ENCODE measurements around the gene NEK1. TPM values are rescaled to one million over a fixed set of nuclear protein-coding genes. Genes with fewer than 3 reads are reported as not detected.

The NEK1 gene
- total RNA-seq, 1 experiment from 2014 or later: 5.9 TPM

DNA sequence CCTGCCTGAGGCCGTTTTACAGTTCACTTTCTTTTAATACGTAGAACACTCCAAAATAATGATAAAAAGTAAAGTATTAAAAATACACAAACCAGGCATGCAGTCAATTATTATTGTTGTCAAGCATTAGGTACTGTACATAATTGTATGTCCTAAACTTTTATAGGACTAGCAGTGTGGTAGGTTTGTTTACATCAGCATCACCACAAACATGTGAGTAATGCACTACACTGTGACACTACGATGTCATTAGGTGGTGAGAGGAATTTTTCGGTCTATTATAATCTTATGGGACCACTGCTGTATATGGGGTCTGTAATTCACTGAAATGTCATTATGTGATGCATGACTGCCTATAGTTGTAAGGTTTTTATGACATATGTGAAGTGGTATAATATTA is 192.1 kb downstream of the NEK1 start:
- no peak for DNase-seq (ENCODE audit: low read depth)

DNA sequence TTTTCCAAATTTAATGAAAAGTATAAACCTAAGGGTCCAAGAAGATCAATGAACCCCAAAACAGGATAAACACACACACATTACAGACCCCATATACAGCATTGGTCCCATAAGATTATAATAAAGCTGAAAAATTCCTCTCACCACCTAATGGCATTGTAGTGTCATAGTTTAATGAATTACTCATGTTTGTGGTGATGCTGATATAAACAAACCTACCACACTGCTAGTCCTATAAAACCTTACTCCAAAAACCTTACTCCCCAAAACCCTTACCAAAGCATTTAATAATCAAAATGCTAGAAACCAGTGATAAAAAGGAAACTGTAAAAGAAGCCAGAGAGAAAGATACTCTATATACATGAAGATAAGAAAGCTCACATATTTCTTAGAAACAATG is 193.5 kb downstream of the NEK1 start:
- peak; percentile 9 for DNase-seq (ENCODE audit: low read depth)

GRCh38 chr4:169417629-169418282 is 194.6 kb downstream of the NEK1 start:
- DNase-seq (ENCODE audit: low read depth): no peak

DNA sequence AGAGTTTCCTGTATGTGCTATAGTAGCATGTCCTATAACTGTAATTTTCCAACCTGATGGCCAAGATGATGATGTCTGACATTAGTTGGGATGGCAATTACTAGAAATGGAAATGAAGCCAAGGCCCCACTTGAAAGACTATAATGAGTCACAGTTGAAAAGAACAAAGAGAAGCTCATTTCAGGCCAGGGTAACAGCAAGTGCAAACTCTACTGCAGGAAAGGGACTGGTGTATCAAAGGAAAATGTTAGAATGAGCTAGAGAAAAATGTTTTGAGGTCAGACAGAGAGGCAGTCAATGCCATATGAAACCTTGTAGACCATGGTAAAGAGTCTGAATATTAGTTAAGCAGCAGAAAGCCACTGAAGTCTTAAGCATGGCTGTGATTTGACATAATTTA is 195.4 kb downstream of the NEK1 start:
- peak; percentile 26 for DNase-seq (ENCODE audit: low read depth)

DNA sequence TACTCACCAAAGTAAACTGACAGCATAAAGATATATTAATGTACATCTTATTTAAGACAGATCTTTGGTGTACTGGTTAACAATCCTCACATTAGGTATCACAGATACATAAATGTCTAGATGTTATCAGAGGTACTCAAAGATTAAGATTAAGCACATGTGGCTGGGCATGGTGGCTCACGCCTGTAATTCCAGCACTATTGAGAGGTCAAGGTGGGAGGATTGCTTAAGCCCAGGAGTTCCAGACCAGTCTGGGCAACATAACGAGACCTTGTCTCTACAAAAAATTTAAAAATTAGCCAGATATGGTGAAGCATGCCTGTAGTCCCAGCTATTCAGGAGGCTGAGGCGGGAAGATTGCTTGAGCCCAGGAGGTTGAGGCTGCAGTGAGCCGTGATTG is 195.9 kb downstream of the NEK1 start:
- DNase-seq (ENCODE audit: low read depth): no peak

- no peak for DNase-seq (ENCODE audit: low read depth)
Measured at GRCh38 chr4:169414913-169415312, 197.5 kb downstream of the NEK1 start.

- no peak for DNase-seq (ENCODE audit: low read depth)
Measured at GRCh38 chr4:169412046-169412445, 200.3 kb downstream of the NEK1 start.

DNA sequence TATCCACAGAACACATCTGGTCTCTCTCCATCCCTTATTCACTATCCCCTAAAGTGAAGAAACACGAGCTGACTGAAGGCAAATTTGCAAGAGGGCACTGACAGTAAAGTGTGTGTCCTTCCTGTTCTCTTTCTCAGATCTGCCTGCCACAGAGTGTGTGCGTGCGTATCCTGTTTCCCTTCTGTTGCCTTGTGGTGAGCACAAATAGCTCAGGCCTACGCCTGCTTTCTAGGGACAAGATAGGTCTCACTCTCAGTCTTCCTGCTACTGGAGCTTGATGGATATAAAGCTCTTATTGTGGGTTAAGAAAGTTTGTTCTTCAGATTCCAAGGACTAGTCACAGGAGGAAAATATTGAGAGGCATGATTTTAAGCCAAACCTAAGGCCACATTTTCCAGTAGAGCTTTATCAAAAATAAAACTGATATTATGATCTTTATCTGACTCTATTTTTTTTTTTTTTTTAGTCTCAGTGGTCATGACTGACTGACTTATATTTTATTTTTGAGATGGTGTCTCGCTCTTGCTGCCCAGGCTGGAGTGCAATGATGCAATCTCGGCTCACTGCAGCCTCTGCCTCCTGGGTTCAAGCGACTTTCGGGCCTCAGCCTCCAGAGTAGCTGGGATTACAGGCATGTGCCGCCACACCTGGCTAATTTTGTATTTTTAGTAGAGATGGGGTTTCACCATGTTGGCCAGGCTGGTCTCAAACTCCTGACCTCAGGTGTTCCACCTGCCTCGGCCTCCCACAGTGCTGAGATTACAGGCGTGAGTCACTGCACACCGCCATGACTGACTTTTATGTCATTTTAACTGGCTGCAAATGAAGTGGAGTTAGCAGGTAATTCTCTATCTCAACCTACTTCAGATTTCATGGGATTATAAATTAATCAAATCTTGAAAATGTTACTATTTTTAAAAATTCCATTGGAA is 201.3 kb downstream of the NEK1 start:
- DNase-seq (ENCODE audit: low read depth): peak; percentile 91

DNA sequence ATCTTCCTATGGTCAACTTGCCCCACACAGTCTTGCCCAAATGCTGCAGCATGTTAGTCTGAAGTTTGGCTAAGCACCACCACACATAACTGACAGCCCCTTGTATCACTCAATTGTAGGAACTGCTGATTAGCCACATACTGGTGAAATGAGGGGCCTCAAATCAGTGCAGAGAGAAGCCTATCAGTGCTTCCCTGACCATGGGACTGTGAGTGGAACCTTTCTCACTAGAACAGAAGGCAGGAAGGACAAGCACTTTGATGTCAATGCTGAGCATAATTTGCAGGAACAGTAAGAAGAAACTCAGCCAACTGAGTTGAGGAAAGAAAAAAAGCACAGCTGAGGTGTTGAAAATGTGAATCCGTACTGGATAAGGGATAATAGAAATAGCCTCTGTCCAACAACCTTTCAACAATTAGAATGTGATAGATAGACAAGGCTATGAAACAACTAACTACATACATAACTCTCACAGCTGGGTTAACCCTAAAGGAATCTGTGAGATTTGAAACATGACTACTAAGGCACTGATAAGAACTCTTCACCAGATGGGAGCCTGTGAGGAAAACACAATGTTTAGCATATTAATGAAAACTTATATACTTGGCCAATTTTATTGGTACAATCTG is 205.1 kb downstream of the NEK1 start:
- no peak for DNase-seq (ENCODE audit: low read depth)

GRCh38 chr4:169404960-169405359 is 207.4 kb downstream of the NEK1 start:
- no peak for DNase-seq (ENCODE audit: low read depth)

DNA sequence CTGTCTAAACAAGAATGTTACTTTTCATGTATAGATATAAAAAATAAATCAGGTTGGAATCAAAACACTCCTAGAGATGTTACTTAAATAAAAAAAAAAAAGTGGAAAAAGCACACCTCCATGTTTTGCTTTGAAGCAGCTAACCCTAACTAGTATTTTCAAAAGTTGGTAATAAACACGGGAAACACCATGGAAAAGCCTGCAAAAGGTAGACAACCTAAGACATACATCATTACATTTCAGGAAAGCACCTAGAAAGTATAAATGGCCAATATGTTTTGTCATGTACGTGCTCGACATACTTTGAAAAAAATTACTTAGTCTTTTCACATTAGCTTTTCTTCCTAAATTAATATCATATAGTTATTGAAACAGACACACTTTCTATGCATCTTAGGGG is 211.6 kb downstream of the NEK1 start:
- no peak for DNase-seq (ENCODE audit: low read depth)

DNA sequence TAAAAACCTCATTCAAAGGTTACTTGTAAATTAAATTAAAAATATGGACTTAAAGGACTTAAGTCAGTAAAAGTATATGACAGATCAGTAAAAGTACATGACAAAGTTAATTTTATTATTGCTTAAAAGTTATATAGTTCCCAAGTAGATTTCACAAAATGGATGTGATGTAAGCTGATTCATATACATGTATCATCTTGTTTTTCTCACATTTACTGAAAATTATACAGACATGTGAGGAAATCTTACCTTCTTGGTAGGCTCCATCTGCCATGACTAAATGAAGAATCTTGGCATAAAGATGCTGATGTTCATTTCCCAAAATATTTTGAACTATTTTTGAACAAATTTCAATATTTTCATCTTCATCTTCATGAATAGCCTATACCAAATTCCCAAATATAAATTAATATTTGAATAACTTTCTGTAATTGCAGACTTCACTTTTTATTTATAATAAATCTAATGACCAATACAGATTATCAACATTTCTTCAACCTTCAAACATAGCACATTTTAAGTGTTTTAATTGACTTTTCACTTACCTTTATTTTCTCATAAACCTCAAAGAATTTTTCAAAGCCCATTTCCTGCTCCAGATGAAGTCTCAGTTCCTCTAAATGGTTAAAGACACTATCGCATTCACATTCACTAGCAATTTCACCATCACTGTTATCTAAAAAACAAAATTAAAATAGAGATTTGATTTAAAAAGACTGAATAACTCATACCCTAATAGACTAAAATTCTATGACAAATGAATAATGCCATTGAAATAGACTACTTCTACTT is 212.2 kb downstream of the NEK1 start:
- no peak for DNase-seq (ENCODE audit: low read depth)

DNA sequence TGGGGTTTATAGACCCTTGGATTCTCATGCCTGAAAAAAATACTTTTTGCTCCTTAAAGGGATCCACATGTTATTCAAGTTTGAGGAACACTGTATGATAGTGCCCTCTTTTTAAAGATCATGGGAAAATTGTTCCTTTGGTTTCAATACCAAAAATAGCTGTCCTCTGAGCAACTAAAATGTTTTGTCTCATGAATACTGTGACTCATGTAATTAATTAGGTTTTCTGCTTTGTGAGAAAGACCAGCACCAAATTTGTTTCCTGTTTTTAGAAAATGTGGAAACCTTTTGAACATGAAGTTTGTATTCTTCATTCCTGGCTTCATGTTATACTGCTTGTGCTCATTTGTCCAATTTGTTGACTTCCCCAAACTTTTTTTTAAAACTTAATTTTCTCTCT is 214.1 kb downstream of the NEK1 start:
- peak; percentile 72 for DNase-seq (ENCODE audit: low read depth)

- DNase-seq (ENCODE audit: low read depth): peak; percentile 50
Measured at GRCh38 chr4:169397762-169398161, 214.6 kb downstream of the NEK1 start.

GRCh38 chr4:169385376-169385775 is 227.0 kb downstream of the NEK1 start:
- DNase-seq (ENCODE audit: low read depth): no peak

- DNase-seq (ENCODE audit: low read depth): no peak
Measured at GRCh38 chr4:169384779-169385178, 227.6 kb downstream of the NEK1 start.

DNA sequence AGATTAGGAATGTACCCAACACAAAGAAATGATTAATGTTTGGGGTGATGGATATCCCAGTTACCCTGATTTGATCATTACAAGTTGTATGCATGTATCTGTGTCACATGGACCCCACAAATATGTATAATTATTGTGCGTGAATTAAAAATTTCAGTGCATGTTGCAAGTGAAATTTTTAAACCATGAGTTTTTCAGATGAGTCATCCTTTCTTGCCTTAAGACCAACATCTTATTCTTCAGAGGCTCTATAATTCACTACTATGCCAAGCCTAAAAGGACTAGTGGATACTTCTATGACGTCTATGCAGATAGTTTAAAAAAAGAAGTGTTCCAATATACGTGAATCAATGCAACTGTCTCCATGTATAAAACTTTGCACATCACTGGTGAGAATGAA is 228.7 kb downstream of the NEK1 start:
- DNase-seq (ENCODE audit: low read depth): peak; percentile 76

DNA sequence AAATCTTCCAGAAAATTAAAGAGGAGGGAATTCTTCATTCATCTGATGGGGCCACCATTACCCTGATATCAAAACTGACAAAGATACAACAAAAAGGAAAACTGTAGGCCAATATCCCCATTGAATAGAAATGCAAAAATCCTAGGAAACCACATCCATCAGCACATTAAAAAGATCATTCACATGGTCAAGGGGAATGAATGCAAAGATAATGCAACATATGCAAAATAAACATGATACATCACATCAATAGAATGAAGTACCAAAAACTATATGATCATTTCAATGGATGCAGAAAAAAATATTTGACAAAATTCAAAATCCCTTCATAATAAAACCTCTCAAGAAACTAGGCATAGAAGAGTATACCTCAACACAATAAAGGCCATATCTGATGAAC is 232.7 kb downstream of the NEK1 start:
- no peak for DNase-seq (ENCODE audit: low read depth)

DNA sequence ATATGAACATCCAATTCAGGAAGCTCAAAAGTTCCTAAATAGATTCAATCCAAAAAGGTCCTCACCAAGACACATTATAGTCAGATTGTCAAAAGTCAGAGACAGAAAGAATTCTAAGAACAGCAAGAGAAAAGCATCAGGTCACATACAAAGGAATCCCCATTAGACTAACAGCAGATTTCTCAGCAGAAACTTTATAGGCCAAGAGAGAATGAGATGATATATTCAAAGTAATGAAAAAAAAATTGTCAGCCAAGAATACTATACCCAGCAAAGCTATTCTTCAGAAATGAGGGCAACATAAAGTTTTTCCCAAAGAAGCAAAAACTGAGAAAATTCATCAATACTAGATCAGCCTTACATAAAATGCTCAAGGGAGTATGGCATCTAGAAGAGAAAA is 235.0 kb downstream of the NEK1 start:
- DNase-seq (ENCODE audit: low read depth): no peak

DNA sequence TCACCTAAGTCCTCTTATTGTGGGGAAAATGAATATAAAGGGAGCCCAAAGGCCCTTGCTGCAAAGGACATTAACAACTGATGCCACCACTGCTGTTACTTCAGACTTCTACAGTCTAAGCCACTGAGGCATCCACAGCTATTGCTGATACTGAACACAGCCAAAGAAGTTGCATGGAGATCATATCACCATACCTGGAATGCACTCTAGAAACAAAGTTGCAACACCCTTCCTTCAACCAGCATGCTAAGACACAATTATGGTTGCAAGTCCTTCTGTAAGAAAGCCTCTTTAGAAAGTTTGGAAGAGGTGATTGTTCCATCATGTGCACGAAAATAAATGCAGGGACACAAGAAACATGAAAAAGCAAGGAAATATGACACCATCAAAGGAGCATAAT is 236.0 kb downstream of the NEK1 start:
- no peak for DNase-seq (ENCODE audit: low read depth)

GRCh38 chr4:169372791-169373190 is 239.6 kb downstream of the NEK1 start:
- no peak for DNase-seq (ENCODE audit: low read depth)

DNA sequence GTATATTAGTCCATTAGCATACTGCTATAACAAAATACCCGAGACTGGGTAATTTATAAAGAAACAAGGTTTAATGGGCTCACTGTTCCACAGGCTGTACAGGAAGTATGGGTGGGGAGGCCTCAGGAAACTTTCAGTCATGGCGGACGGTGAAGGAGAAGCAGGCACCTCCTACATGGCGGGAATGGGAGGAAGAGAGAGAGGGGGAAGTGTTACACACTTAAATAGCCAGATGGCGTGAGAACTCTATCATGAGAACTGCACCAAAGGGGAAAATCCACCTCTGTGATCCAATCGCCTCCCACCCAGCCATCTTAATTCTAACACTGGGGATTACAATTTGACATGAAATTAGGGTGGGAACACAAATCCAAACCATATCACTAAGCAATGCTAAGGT is 242.7 kb downstream of the NEK1 start:
- DNase-seq (ENCODE audit: low read depth): no peak

Measured in RPMI7951 (cell line).